ENCODE results near the gene RNF220.

DNA sequence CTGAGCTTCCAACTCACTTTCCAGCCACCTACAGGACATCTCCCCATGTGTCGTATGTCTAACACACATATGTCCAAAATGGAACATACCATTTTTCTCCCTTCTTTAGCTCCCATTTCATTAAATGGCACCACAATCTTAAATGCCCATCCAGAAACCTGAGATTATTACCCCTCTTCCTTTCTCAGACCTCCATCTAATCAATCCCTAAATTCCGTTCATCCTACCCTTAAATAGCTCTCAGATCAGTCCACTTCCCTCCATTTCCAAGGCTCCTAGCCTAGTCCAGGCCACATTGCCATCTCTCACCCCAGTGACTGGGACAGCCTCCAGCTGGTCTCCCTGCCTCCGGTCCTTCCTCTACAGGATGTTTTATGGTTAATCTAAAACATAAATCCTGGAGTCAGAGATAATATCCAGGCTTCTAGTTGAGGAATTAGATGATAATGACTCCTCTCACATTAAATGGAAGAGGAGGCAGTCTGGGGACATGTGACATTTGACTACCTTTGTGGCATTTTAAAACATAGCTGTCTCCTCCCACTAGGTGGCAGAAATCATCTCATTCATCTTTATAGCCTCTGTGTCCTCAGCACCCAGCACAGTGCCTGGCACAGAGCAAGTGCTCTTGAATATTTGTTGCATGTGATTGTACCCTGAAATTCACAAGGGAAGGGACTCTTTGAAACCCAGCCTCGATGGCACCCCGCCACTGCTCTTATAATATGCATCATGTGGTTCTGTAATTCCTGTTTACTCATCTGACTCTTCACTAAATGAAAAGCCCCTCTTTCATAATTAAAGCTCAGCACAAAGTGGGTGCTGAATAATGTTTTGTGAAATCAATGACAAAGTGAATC is 166.9 kb downstream of the RNF220 start:
- TF ChIP-seq, protein P1, sequence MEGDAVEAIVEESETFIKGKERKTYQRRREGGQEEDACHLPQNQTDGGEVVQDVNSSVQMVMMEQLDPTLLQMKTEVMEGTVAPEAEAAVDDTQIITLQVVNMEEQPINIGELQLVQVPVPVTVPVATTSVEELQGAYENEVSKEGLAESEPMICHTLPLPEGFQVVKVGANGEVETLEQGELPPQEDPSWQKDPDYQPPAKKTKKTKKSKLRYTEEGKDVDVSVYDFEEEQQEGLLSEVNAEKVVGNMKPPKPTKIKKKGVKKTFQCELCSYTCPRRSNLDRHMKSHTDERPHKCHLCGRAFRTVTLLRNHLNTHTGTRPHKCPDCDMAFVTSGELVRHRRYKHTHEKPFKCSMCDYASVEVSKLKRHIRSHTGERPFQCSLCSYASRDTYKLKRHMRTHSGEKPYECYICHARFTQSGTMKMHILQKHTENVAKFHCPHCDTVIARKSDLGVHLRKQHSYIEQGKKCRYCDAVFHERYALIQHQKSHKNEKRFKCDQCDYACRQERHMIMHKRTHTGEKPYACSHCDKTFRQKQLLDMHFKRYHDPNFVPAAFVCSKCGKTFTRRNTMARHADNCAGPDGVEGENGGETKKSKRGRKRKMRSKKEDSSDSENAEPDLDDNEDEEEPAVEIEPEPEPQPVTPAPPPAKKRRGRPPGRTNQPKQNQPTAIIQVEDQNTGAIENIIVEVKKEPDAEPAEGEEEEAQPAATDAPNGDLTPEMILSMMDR (IDR thresholded peaks at IDR 0.05; ENCODE audit: low read length), result peak; percentile 78
- no peak for TF ChIP-seq EZH2 (IDR thresholded peaks at IDR 0.05; ENCODE audit: borderline replicate concordance, low read length)
